ENCODE results near the gene AHCTF1.

The AHCTF1 gene

DNA sequence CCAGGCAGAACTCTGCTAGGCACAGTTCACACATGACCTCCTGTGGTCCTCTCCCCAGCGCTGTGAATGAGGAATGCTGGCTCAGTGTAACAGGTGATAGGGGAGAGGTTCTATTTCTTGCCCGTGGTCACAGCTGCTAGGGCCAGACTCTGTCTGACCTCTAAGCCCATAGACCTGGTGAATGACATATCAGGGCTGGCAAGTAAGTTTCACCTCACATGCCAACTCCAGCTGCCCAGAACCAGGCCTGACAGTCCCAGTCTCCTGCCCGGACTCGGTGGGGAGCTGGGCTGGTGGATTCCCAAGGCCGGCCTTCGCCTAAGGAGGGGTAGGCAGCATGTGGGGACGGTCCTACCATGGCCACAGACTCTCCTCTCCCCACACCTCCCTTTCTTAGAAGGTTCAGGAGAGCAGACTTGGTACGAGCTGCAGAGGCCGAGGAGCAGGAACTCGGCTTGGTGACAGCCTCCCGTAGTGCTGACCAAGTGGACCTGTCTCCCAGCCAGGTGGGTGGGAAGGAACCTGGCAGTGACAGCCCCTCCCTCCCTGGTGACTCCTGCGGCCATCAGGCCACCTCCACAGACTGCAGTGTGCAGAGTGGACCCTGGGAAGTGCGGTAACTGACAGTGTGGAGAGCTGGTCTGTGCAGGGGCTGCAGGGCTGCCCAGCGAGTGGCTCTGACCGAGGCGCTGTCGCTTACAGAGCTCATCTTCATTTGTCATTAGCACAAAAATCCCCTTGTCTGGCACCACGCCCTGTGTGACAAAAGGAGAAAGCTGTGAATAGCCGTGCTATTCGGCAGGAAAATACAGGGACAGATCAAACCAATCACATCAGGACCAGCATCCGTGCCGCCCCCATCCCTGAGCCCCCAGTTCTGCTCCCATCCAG lies 132.9 kb downstream of the AHCTF1 start:
- DNase-seq: no peak

- no peak for DNase-seq
Observed at GRCh38 chr1:246798107-246798506, 133.6 kb downstream of the AHCTF1 start.

- DNase-seq: no peak
Observed at GRCh38 chr1:246797597-246797996, 134.2 kb downstream of the AHCTF1 start.

DNA sequence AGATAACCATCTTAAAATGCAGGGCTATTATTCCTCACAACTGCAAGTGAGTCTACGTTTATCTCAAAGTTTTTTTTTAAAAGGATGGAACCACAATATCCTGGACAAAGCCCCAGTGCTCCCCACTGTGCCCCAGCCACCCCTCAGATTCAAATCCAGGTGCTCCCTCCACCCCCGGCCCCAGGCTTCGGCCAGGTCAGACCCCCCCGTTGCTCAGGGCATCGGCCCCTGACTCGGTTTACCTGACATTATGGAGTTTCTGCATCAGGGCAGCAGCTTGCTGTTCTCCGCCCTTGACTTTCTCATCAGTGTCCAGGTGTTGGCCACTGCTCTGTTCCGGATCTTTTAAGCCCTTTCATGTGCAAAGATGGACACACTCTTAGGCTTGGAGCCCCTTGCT lies 134.6 kb downstream of the AHCTF1 start:
- no peak for DNase-seq

GRCh38 chr1:246795906-246796694 lies 135.6 kb downstream of the AHCTF1 start:
- no peak for DNase-seq

DNA sequence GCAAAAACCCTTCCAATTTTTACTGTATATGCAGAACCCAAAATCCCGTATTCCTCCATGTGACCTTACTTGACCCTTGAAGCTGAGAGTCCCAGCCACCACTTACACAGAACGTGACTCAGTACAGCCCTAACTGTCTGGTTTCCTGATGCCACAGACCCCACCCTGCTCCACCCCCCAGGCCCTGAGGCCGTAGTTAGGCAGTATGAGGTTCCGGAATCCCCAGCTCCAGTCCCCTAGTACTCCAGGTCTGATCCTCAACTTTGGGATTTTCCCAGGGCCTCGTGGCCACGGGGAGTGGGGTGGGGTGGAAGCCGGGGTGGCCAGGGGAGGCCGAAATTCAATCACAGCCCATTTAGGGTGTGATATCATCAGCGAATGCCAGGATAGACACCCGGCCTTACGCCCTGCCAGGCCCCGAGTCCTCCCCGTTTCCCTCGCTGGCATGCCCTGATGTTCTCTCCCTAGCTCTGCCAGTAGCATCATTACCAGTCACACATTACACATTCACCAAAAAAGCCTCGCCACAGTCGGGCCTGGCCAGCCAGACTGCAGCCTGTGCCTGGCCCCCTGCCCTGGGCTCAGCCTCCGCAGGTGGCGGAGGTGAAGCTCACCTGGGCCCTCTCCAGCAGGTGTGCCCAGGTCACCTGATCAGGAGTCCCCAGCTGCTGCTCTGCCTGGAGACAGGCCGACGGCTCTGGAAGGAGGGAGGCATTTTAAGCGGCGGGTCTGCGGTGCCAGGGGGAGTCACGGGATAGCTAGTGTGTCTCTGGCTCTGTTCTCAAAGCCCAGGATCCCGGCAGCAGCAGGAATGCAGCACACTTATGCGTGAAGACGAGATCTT lies 136.7 kb downstream of the AHCTF1 start:
- no peak for DNase-seq

DNA sequence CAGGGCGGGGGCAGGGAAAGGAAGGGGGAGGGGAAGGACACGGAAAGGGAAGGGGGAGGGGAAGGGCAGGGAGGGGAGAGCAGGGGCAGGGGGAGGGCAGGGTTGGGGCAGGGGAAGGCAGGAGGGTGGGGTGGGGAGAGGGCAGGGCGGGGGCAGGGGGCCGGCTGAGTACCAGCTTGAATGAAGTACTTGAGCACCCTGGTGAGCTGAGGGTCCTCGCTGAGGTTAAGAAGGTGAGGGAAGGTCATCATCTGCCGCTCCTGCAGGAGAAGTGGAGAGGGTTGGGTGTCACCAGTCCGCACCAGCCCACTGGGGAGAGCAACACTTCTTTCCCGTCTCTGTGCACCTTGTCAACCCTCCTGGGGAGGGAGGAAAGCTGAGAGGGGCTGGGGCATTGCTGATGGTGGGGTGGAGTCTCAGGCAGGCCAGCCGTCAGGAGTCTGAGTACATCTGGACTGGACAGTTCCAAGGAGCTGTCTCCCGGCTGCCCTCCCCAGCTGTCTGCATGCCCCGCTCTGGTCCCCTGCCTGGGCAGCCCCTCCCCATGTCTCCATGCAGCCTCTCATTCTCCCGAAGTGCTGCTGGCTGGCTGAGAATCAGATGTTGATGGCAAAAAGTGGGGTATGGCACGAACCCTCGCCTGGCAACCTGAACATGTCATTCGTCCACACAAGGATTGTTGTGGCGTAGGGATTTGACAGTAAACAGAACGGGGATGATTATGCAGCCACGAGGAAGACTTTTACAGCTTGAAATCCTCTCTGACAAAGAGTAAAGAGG lies 137.5 kb downstream of the AHCTF1 start:
- DNase-seq: no peak

- DNase-seq: no peak
Observed at GRCh38 chr1:246793356-246793896, 138.3 kb downstream of the AHCTF1 start.

- DNase-seq: no peak
Observed at GRCh38 chr1:246792603-246793002, 139.1 kb downstream of the AHCTF1 start.

DNA sequence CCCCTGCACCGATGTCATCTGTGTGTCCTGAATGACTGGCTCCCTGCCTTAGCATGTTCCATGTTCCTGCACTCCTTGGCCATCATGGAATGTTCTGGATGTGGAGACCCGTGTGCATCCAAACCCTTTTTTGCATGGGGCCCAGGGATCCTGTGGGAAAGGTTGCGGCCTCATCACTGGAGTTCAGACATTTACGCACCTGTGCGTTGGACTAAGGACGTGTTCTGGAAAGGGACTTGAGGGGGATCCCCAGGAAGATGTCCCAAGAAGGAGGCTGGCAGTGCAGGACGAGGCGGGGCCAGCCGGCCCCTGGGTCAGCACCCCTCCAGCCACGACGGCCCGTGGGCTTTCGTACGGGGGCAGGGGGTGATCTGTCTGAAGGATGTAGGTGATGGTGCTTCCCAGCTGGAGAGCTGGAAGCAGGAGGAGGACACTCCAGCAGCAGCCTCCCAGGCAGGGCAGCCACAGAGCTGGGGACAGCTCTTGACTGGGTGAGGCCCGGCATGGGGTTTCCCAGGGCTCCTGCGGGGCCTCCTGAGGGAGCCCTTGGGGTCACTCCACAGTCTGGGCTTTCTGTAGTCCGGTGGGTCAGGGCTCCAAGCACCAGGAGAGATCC lies 140.3 kb downstream of the AHCTF1 start:
- no peak for DNase-seq

- no peak for DNase-seq
Observed at GRCh38 chr1:246790833-246791232, 140.9 kb downstream of the AHCTF1 start.

DNA sequence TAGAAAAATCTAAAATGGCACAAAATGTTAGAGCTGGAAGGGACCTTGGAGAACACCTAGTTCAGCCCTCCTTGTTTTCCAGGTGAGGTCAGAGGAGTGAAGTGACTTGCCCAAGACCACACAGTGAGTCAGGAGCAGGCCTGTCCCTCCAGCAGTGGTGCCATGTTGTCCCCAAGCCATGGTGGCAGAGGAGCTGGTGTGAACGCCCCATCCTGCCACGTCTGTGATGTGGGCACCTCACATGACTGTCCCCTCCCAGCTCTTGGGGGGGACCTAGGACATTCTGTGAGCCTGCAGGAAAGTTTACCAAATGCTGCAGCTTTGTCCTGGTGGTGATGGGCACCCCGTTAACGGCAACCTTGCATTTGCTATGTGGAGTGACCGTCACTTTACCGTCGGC lies 141.4 kb downstream of the AHCTF1 start:
- no peak for DNase-seq

- DNase-seq: no peak
Observed at GRCh38 chr1:246789454-246790339, 142.1 kb downstream of the AHCTF1 start.
